ENCODE results near the gene RIC8B.
A peak's percentile ranks its signal among the peaks of the same experiment; 100 is the strongest.

The RIC8B gene

GRCh38 chr12:106814714-106815113, 40.2 kb downstream of the RIC8B start:
- no peak for DNase-seq

- no peak for DNase-seq
Observed at GRCh38 chr12:106815741-106816140, 41.3 kb downstream of the RIC8B start.

GRCh38 chr12:106816231-106816630, 41.7 kb downstream of the RIC8B start:
- no peak for DNase-seq

GRCh38 chr12:106819991-106820390, 45.5 kb downstream of the RIC8B start:
- no peak for DNase-seq

GRCh38 chr12:106831699-106832098, 57.2 kb downstream of the RIC8B start:
- DNase-seq: no peak

- no peak for DNase-seq
Observed at GRCh38 chr12:106837782-106838181, 63.3 kb downstream of the RIC8B start.

GRCh38 chr12:106839333-106839732, 64.9 kb downstream of the RIC8B start:
- no peak for DNase-seq

- DNase-seq: no peak
Observed at GRCh38 chr12:106840243-106840642, 65.8 kb downstream of the RIC8B start.

GRCh38 chr12:106841510-106842302, 67.2 kb downstream of the RIC8B start:
- DNase-seq: peak; percentile 31

GRCh38 chr12:106845902-106846301, 71.4 kb downstream of the RIC8B start:
- DNase-seq: no peak

GRCh38 chr12:106847861-106848260, 73.4 kb downstream of the RIC8B start:
- DNase-seq: no peak

- no peak for DNase-seq
Observed at GRCh38 chr12:106851306-106851705, 76.8 kb downstream of the RIC8B start.

GRCh38 chr12:106854723-106855122, 80.2 kb downstream of the RIC8B start:
- no peak for DNase-seq

GRCh38 chr12:106855221-106855758, 80.8 kb downstream of the RIC8B start:
- no peak for DNase-seq

- DNase-seq: no peak
Observed at GRCh38 chr12:106861984-106862916, 87.8 kb downstream of the RIC8B start.

GRCh38 chr12:106863189-106863588, 88.7 kb downstream of the RIC8B start:
- no peak for DNase-seq

- DNase-seq: no peak
Observed at GRCh38 chr12:106865683-106866082, 91.2 kb downstream of the RIC8B start.

GRCh38 chr12:106866426-106867080, 92.1 kb downstream of the RIC8B start:
- no peak for DNase-seq

- DNase-seq: no peak
Observed at GRCh38 chr12:106867651-106868050, 93.2 kb downstream of the RIC8B start.

- DNase-seq: no peak
Observed at GRCh38 chr12:106868982-106869700, 94.7 kb downstream of the RIC8B start.

GRCh38 chr12:106870116-106870515, 95.6 kb downstream of the RIC8B start:
- no peak for DNase-seq

GRCh38 chr12:106871477-106871876, 97.0 kb downstream of the RIC8B start:
- no peak for DNase-seq
